CD4-positive, CD25-positive, alpha-beta regulatory T cell (primary cell): Measurements from ENCODE around the gene ATP8A2. TPM values are rescaled to one million over a fixed set of nuclear protein-coding genes. Genes with fewer than 3 reads are reported as not detected.
"Not testable (repeated sequence)": the region's sequence is repeated elsewhere in the genome, so short reads cannot be mapped to it uniquely, and the experiment has no call there.

Experiments used
- ATAC-seq, 2 donors: fragments of 150-1000 bp; cut with Tn5 transposase; one replicate each; pipeline ENCODE4 v1.10.0; 2021; ENCODE audit warnings: low read depth in 2 of 2, moderate number of reproducible peaks in 2 of 2, moderate library complexity in 1 of 2
- DNase-seq, 3 donors: peaks; one replicate each; pipeline versions ENCODE4 v3.0.0 to v3.0.0-alpha.2; 2012 to 2022; ENCODE audit warnings: mixed read lengths in 1 of 3
- H3K27ac ChIP-seq: one replicate; pipeline ENCODE4 v1.7.0; 2013; ENCODE audit warnings: mild to moderate bottlenecking, low read length; ENCODE audit not compliant: insufficient read depth, poor library complexity, severe bottlenecking
- H3K27me3 ChIP-seq: one replicate; pipeline ENCODE4 v1.7.0; 2013; ENCODE audit warnings: low read length; ENCODE audit not compliant: control insufficient read depth, insufficient read depth
- H3K36me3 ChIP-seq: one replicate; pipeline ENCODE4 v1.7.0; 2013; ENCODE audit warnings: mild to moderate bottlenecking, low read length, moderate library complexity; ENCODE audit not compliant: control insufficient read depth, insufficient read depth
- H3K4me1 ChIP-seq: 2 replicates; pipeline ENCODE4 v1.7.0; 2013; ENCODE audit warnings: mild to moderate bottlenecking, low read length; ENCODE audit not compliant: insufficient read depth, control insufficient read depth, poor library complexity, severe bottlenecking
- H3K4me3 ChIP-seq: one replicate; pipeline ENCODE4 v1.7.0; 2013; ENCODE audit warnings: low read depth, mild to moderate bottlenecking, low read length, moderate library complexity
- H3K9me3 ChIP-seq, 2 experiments: 1 replicate in 1 of 2; 2 replicates in 1 of 2; pipeline ENCODE4 v1.7.0; 2013; ENCODE audit warnings: low read length in 2 of 2, mild to moderate bottlenecking in 1 of 2, moderate library complexity in 1 of 2; ENCODE audit not compliant: control insufficient read depth in 2 of 2
- H3K27ac Mint-ChIP-seq, 3 donors: one replicate each; pipeline ENCODE4 v1.8.0; 2020 to 2022; ENCODE audit warnings: mild to moderate bottlenecking in 3 of 3, mixed read lengths in 3 of 3, moderate library complexity in 2 of 3
- H3K27me3 Mint-ChIP-seq: one replicate; pipeline ENCODE4 v1.8.0; 2022; ENCODE audit warnings: mild to moderate bottlenecking, mixed read lengths
- H3K36me3 Mint-ChIP-seq: one replicate; pipeline ENCODE4 v1.8.0; 2020; ENCODE audit warnings: mixed read lengths
- H3K4me1 Mint-ChIP-seq, 4 donors: one replicate each; pipeline ENCODE4 v1.8.0; 2020 to 2022; ENCODE audit warnings: mixed read lengths in 4 of 4, mild to moderate bottlenecking in 1 of 4
- H3K4me3 Mint-ChIP-seq, 4 donors: one replicate each; pipeline ENCODE4 v1.8.0; 2020 to 2022; ENCODE audit warnings: mild to moderate bottlenecking in 4 of 4, mixed read lengths in 4 of 4, moderate library complexity in 3 of 4
- H3K9me3 Mint-ChIP-seq, 7 donors: one replicate each; pipeline ENCODE4 v1.8.0; 2020 to 2022; ENCODE audit warnings: mixed read lengths in 7 of 7, mild to moderate bottlenecking in 3 of 7, moderate library complexity in 2 of 7
- polyA plus RNA-seq, 4 donors: library from polyadenylated mRNA; unstranded; fragments of 300-500 nt; fragmentation: Illumina TruSeq; gene quantifications; one replicate each; pipeline ENCODE4 v1.2.3, GENCODE V29; 2021
- total RNA-seq: library from RNA; stranded (reverse); gene quantifications from one replicate; pipeline ENCODE4 v1.2.3, GENCODE V29; 2022

Gene ATP8A2
- total and polyA plus RNA-seq, 5 donors from 2014 or later, result 0.29 to 0.68 (median 0.55) TPM

DNA sequence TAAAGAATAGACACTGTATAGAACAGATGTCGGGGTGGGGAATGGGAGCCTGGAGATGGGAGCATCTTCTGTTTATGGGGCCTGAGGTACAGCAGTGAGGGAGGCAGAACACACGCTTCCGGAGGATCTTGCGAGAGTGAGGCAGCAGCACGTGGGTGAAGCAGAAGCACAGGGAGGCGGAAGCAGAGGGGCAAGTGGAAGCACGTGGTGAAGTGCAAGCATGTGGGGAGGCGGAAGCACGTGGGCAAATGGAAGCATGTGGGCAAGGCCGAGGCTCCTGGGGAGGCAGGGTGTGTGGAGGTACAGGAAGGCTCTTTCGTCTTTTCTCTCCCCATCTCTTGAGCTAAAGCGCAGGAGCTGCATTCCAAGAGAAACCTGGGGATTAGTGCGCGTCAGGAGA is 198.4 kb downstream of the ATP8A2 start:
- no peaks in the 10 kb centered on the region for H3K9me3 ChIP-seq
- H3K36me3 ChIP-seq, result no peaks in the 10 kb centered on the region
- peaks cover 2% of the 10 kb centered on the region for H3K27me3 ChIP-seq
- H3K27ac ChIP-seq, result no peak overlapping the region
- Mint-ChIP-seq H3K4me3 (no peak overlapping the region), H3K27ac (no peak overlapping the region), H3K27me3 (peaks cover 18% of the 10 kb centered on the region), H3K4me1 (no peaks in the 10 kb centered on the region), H3K36me3 (no peaks in the 10 kb centered on the region), H3K9me3 (peaks cover 0 to 6% (median 0%) of the 10 kb centered on the region in 7 donors)
- DNase-seq (no peak), ATAC-seq (no peak)
- no peaks in the 10 kb centered on the region for H3K4me1 ChIP-seq
- H3K4me3 ChIP-seq, result no peak overlapping the region

DNA sequence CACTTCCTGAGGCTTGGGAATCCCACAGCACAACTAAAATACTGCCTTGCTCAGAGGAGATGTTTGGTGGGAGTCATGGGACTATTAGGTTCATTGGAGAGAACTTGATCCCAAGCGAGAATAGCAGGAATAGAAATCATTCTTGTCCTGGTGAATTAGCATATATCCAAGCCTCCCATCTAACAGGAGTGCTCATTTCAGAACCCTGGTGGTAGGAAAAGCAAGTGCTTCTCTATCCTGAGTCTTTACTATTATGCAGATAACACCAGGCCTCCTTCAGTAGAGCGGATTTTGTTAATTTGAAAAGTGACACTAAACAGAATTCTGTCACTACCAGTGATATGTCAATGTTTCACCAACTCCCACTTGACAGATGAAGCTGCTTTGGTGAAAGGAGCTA is 199.5 kb downstream of the ATP8A2 start:
- H3K9me3 Mint-ChIP-seq, result peaks cover 0 to 6% (median 0%) of the 10 kb centered on the region in 7 donors
- ATAC-seq (no peak), DNase-seq (no peak)
- H3K36me3 Mint-ChIP-seq, result no peaks in the 10 kb centered on the region
- Histone ChIP-seq H3K27ac (no peak overlapping the region), H3K4me3 (no peak overlapping the region), H3K4me1 (no peaks in the 10 kb centered on the region), H3K36me3 (no peaks in the 10 kb centered on the region), H3K27me3 (peaks cover 2% of the 10 kb centered on the region), H3K9me3 (no peaks in the 10 kb centered on the region)
- no peaks in the 10 kb centered on the region for H3K4me1 Mint-ChIP-seq
- no peak overlapping the region for H3K4me3 Mint-ChIP-seq
- peaks cover 17% of the 10 kb centered on the region for H3K27me3 Mint-ChIP-seq
- no peak overlapping the region for H3K27ac Mint-ChIP-seq

DNA sequence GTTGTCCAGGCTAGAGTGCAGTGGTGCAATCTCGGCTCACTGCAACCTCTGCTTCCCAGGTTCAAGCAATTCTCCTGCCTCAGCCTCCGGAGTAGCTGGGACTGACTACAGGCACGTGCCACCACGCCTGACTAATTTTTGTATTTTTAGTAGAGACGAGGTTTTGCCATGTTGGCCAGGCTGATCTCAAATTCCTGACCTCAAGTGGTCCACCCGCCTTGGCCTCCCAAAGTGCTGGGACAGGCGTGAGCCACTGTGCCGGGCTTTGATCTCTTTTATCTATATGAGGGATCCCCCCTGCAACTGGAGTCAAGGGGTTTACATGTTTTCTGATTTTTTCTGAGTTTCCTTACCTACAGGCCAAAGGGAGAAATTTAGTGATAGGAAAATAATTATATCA is 200.4 kb downstream of the ATP8A2 start:
- H3K9me3 Mint-ChIP-seq, H3K27me3 ChIP-seq, H3K36me3 ChIP-seq, H3K36me3 Mint-ChIP-seq, DNase-seq, H3K4me1 Mint-ChIP-seq, H3K27ac Mint-ChIP-seq, H3K4me3 ChIP-seq, H3K4me3 Mint-ChIP-seq, H3K4me1 ChIP-seq, ATAC-seq, H3K27ac ChIP-seq, H3K9me3 ChIP-seq: not testable (repeated sequence)
- H3K27me3 Mint-ChIP-seq, result peaks cover 14% of the 10 kb centered on the region

DNA sequence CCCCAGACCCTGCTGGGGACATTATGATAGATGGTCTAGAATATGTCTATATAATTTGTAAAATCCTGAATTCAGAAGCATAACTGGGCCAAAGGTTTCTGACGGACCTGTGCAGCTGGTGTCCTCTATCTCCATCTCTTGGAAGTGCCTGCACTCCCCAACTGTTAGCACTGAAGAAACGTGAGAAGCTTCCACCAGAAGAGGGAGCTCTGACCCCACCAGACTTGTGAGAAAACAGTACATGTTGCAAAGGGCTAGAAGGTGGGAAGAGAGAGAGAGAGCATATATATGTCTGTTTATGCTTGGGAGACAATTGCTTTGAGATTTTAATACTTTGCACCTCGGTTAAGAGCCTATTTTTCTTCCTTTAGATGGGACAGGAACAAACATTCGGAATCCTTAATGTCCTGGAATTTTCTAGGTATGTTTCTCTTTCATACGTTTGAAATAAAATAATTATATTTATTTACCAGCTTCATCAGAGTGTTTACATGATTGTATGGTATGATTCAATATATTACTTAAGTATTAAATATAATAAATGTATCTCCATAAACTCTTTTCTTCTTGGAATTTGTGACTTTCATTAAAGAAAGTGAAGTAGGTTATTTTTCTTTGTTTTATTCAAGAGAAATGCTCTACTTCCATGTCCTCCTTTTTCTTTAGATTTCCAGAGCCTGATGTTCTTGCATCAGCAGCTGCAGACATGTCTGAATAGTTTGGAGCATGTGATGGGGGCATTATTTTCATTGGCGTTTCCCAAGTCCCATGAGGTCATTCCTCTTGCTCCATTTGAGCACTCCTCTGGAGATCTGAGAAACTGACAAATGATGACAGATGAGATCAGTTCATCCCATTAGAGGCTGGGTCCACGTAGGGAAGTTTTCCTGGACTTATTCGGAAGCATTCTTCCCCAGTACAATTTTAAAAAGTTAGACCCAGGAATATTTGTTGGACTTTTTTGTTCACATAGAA is 202.9 kb downstream of the ATP8A2 start:
- H3K4me3 Mint-ChIP-seq, result no peak overlapping the region
- peak; percentile 40 to 74 (median 62) for DNase-seq
- H3K27me3 Mint-ChIP-seq, result peaks cover 10% of the 10 kb centered on the region
- H3K9me3 Mint-ChIP-seq, result peaks cover 0 to 4% (median 0%) of the 10 kb centered on the region in 7 donors
- ATAC-seq, result peak; percentile 47 to 59
- no peak overlapping the region for H3K27ac ChIP-seq
- no peak overlapping the region for H3K27ac Mint-ChIP-seq
- no peaks in the 10 kb centered on the region for H3K36me3 Mint-ChIP-seq
- peaks cover 2% of the 10 kb centered on the region for H3K27me3 ChIP-seq
- H3K4me3 ChIP-seq, result no peak overlapping the region
- no peaks in the 10 kb centered on the region for H3K9me3 ChIP-seq
- no peaks in the 10 kb centered on the region for H3K4me1 ChIP-seq
- no peaks in the 10 kb centered on the region for H3K4me1 Mint-ChIP-seq
- no peaks in the 10 kb centered on the region for H3K36me3 ChIP-seq

DNA sequence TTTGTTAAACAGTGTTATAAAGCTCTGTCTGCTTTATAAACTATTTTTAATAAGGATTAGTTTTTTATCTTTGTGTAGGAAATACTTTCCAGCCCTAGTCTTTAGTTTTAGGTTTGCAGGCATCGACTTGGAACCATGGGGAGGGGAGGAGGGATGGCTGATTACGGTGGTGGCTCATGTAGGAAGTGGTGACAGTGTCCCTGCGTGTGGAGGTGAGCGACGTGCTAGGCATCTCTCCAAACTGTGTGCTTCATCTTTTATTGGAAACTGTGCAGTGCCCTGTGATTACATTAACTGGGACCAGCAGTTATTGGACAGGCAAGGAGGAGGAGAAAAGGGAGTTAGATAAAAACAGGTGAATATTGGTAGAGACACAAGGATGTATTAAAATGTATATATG is 203.8 kb downstream of the ATP8A2 start:
- H3K36me3 Mint-ChIP-seq, result no peaks in the 10 kb centered on the region
- Histone ChIP-seq H3K27ac (no peak overlapping the region), H3K4me1 (no peaks in the 10 kb centered on the region), H3K27me3 (peaks cover 2% of the 10 kb centered on the region), H3K36me3 (no peaks in the 10 kb centered on the region), H3K9me3 (no peaks in the 10 kb centered on the region), H3K4me3 (no peak overlapping the region)
- peaks cover 0 to 2% (median 0%) of the 10 kb centered on the region in 7 donors for H3K9me3 Mint-ChIP-seq
- H3K27ac Mint-ChIP-seq, result no peak overlapping the region
- ATAC-seq (no peak), DNase-seq (no peak)
- H3K4me1 Mint-ChIP-seq, result no peaks in the 10 kb centered on the region
- peaks cover 7% of the 10 kb centered on the region for H3K27me3 Mint-ChIP-seq
- H3K4me3 Mint-ChIP-seq, result no peak overlapping the region

DNA sequence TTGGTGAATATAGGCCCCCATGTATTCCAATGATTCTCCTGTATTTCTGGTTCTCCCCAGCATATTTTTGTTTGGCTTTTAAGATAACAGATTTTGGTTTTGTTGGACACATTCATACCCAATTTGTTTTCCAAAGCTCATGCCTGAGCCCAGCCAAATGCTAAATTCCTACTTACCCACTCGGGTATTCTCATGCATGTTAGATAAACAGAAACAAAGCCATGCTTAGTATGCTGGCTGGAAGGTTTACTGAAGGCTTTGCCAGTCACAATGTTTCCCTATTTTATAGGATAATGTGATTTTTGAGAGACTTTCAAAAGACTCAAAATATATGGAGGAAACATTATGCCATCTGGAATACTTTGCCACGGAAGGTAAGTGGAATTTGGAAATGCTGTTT is 206.8 kb downstream of the ATP8A2 start:
- H3K27ac Mint-ChIP-seq, result no peak overlapping the region
- no peak for DNase-seq
- no peaks in the 10 kb centered on the region for H3K36me3 Mint-ChIP-seq
- Histone ChIP-seq H3K4me3 (no peak overlapping the region), H3K9me3 (no peaks in the 10 kb centered on the region), H3K27me3 (no peaks in the 10 kb centered on the region), H3K27ac (no peak overlapping the region), H3K4me1 (no peaks in the 10 kb centered on the region), H3K36me3 (no peaks in the 10 kb centered on the region)
- peaks cover 0 to 2% (median 0%) of the 10 kb centered on the region in 7 donors for H3K9me3 Mint-ChIP-seq
- no peak for ATAC-seq
- H3K4me1 Mint-ChIP-seq, result no peaks in the 10 kb centered on the region
- peaks cover 12% of the 10 kb centered on the region for H3K27me3 Mint-ChIP-seq
- no peak overlapping the region for H3K4me3 Mint-ChIP-seq

DNA sequence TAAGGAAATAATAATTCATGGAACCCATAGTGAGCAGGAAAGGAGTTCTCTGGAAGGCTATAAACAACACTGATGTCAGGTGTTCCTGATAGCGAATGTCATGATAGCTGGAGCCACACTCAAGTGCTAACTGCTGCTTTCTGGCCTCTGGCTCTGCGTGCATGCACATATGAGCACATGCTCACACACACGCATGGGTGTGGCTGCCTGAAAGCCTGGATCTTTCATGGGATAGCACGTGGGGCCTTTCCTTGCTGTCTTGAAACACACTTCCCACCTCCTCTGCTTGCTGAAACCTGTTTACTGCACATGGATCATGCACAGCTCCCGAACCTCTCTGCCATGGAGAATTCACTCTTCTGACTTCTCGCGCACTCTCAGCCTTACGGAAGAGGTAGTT is 207.4 kb downstream of the ATP8A2 start:
- Mint-ChIP-seq H3K4me3 (no peak overlapping the region), H3K9me3 (peaks cover 0 to 2% (median 0%) of the 10 kb centered on the region in 7 donors), H3K4me1 (no peaks in the 10 kb centered on the region), H3K27ac (no peak overlapping the region), H3K36me3 (no peaks in the 10 kb centered on the region), H3K27me3 (peaks cover 13% of the 10 kb centered on the region)
- DNase-seq, result no peak
- no peaks in the 10 kb centered on the region for H3K36me3 ChIP-seq
- H3K4me1 ChIP-seq, result no peaks in the 10 kb centered on the region
- H3K27ac ChIP-seq, result no peak overlapping the region
- ATAC-seq, result no peak
- no peak overlapping the region for H3K4me3 ChIP-seq
- H3K27me3 ChIP-seq, result no peaks in the 10 kb centered on the region
- H3K9me3 ChIP-seq, result no peaks in the 10 kb centered on the region

DNA sequence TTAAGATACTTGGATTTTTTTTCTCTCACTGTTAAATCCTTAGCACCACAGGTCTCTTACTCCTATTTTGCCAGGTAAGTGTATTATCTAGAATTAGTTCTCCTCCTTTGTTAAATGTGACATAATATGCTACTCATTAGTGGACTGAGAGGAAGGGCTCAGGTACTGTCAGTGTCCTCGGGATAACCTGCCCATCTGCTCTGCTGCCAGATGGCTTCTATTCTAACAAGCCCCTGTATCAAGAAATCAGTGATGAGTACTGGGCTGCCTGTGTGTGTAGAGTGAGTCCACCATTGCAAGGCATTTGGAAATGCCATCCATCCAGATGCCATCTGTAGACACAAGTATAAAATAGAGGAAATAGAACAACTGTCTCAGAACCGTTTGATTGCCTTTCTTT is 209.6 kb downstream of the ATP8A2 start:
- no peaks in the 10 kb centered on the region for H3K4me1 Mint-ChIP-seq
- Histone ChIP-seq H3K9me3 (no peaks in the 10 kb centered on the region), H3K27ac (no peak overlapping the region), H3K4me1 (no peaks in the 10 kb centered on the region), H3K4me3 (no peak overlapping the region), H3K36me3 (no peaks in the 10 kb centered on the region), H3K27me3 (no peaks in the 10 kb centered on the region)
- no peak overlapping the region for H3K4me3 Mint-ChIP-seq
- no peak for DNase-seq
- H3K36me3 Mint-ChIP-seq, result no peaks in the 10 kb centered on the region
- H3K9me3 Mint-ChIP-seq, result peaks cover 0 to 1% (median 0%) of the 10 kb centered on the region in 7 donors
- H3K27ac Mint-ChIP-seq, result no peak overlapping the region
- ATAC-seq, result no peak
- H3K27me3 Mint-ChIP-seq, result peaks cover 16% of the 10 kb centered on the region
